Breast epithelium (tissue), 4 donors: ENCODE results near the gene CNPPD1. TPM values are rescaled to one million over a fixed set of nuclear protein-coding genes. Genes with fewer than 3 reads are reported as not detected.

ENCODE experiments used
- DNase-seq, 2 donors: peaks; one replicate each; pipeline ENCODE4 v3.0.0-alpha.2; 2019; ENCODE audit warnings: low spot score in 2 of 2
- H3K27ac ChIP-seq, 2 donors: fragments of 200-600 bp; sonication (generic) in 1 of 2; one replicate each; pipeline ENCODE4 v1.5.1; 2016 to 2019; ENCODE audit warnings: mild to moderate bottlenecking in 1 of 2
- H3K27me3 ChIP-seq, 2 donors: fragments of 200-600 bp; sonication (generic) in 1 of 2; one replicate each; pipeline versions ENCODE4 v1.5.1 to v1.6.0; 2017 to 2019; ENCODE audit warnings: control low read depth in 1 of 2, mild to moderate bottlenecking in 1 of 2
- H3K36me3 ChIP-seq: fragments of 200-600 bp; one replicate; pipeline ENCODE4 v1.5.1; 2019
- H3K4me1 ChIP-seq, 2 donors: fragments of 200-600 bp; sonication (generic); one replicate each; pipeline ENCODE4 v1.5.1; 2016 to 2019; ENCODE audit warnings: control low read depth in 1 of 2
- H3K4me3 ChIP-seq, 3 donors: fragments of 200-600 bp; sonication (generic); 1 replicate in 2 of 3; 2 replicates in 1 of 3; pipeline ENCODE4 v1.5.1; 2016 to 2019; ENCODE audit warnings: mild to moderate bottlenecking in 3 of 3, moderate library complexity in 2 of 3
- H3K9me3 ChIP-seq, 2 donors: fragments of 200-600 bp; sonication (generic) in 1 of 2; one replicate each; pipeline ENCODE4 v1.5.1; 2016 to 2019; ENCODE audit warnings: control low read depth in 1 of 2
- CTCF ChIP-seq, 3 donors: fragments of 450-650 bp; IDR thresholded peaks; one replicate each; pipeline ENCODE4 v1.5.1; 2016 to 2017; ENCODE audit warnings: antibody characterized with exemption in 3 of 3, mild to moderate bottlenecking in 3 of 3, moderate library complexity in 3 of 3
- POLR2A ChIP-seq: fragments of 450-650 bp; IDR thresholded peaks from one replicate; pipeline ENCODE4 v1.6.1; 2016; ENCODE audit warnings: antibody characterized with exemption, mild to moderate bottlenecking, moderate library complexity
- POLR2AphosphoS5 ChIP-seq, 3 donors: sonication (generic); formaldehyde crosslinking; IDR thresholded peaks; one replicate each; pipeline ENCODE4 v1.6.1; 2017; ENCODE audit warnings: antibody characterized with exemption in 3 of 3
- intact Hi-C: fragments of 100-400 bp; cut with DNase I; formaldehyde crosslinking; loops from one replicate; pipeline ENCODE4 v1.15.1; 2023; ENCODE audit warnings: low total_unique reads
- total RNA-seq, 3 donors: library from RNA; depleted of rRNA; stranded (reverse); fragments of >200 nt; gene quantifications; one replicate each; pipeline ENCODE4 v1.1.0, GENCODE V29; 2016

Gene CNPPD1
- total RNA-seq, 3 donors from 2014 or later, result 37.0 to 60.3 (median 37.2) TPM

- H3K9me3 ChIP-seq, result no peaks in the 10 kb centered on the region
- TF ChIP-seq CTCF (IDR thresholded peaks at IDR 0.05) (no peak), POLR2A (no peak), POLR2AphosphoS5 (IDR thresholded peaks at IDR 0.05) (no peak)
- DNase-seq, result no peak
- H3K27me3 ChIP-seq, result no peaks in the 10 kb centered on the region
- H3K4me3 ChIP-seq, result no peak overlapping the region
- H3K27ac ChIP-seq, result peak overlapping the region; percentile 8 to 41
- H3K4me1 ChIP-seq, result peaks cover 0 to 3% of the 10 kb centered on the region in 2 donors
- H3K36me3 ChIP-seq, result no peaks in the 10 kb centered on the region
- intact Hi-C loops, result no loop called here
These were observed 50.8 kb downstream of the CNPPD1 start for GRCh38 chr2:219125886-219126270.

GRCh38 chr2:219125225-219125885, 51.4 kb downstream of the CNPPD1 start:
- Histone ChIP-seq H3K4me1 (peaks cover 0 to 3% of the 10 kb centered on the region in 2 donors), H3K9me3 (no peaks in the 10 kb centered on the region), H3K27me3 (no peaks in the 10 kb centered on the region), H3K4me3 (no peak overlapping the region), H3K36me3 (no peaks in the 10 kb centered on the region), H3K27ac (peak overlapping the region; percentile 8 to 41)
- intact Hi-C loops, result no loop called here
- peak in 1 of 2 donors; percentile 75 for DNase-seq
- TF ChIP-seq POLR2AphosphoS5 (IDR thresholded peaks at IDR 0.05) (no peak), POLR2A (no peak), CTCF (IDR thresholded peaks at IDR 0.05) (no peak)

- Histone ChIP-seq H3K27ac (peak overlapping the region in 1 of 2 donors; percentile 8), H3K27me3 (no peaks in the 10 kb centered on the region), H3K4me1 (peaks cover 0 to 3% of the 10 kb centered on the region in 2 donors), H3K4me3 (no peak overlapping the region), H3K9me3 (no peaks in the 10 kb centered on the region), H3K36me3 (no peaks in the 10 kb centered on the region)
- TF ChIP-seq POLR2AphosphoS5 (IDR thresholded peaks at IDR 0.05) (no peak), POLR2A (no peak), CTCF (IDR thresholded peaks at IDR 0.05) (no peak)
- intact Hi-C loops, result no loop called here
- DNase-seq, result no peak
These were observed 52.2 kb downstream of the CNPPD1 start for GRCh38 chr2:219124381-219125110.

GRCh38 chr2:219123356-219124135, 53.2 kb downstream of the CNPPD1 start:
- H3K36me3 ChIP-seq, result no peaks in the 10 kb centered on the region
- H3K27ac ChIP-seq, result peak overlapping the region in 1 of 2 donors; percentile 78
- H3K4me1 ChIP-seq, result peaks cover 0 to 3% of the 10 kb centered on the region in 2 donors
- H3K27me3 ChIP-seq, result no peaks in the 10 kb centered on the region
- DNase-seq, result no peak
- no peak for TF ChIP-seq POLR2A
- no peak for TF ChIP-seq POLR2AphosphoS5 (IDR thresholded peaks at IDR 0.05)
- TF ChIP-seq CTCF (IDR thresholded peaks at IDR 0.05), result no peak
- intact Hi-C loops, result no loop called here
- no peak overlapping the region for H3K4me3 ChIP-seq
- no peaks in the 10 kb centered on the region for H3K9me3 ChIP-seq
